Activated CD4-positive, alpha-beta T cell treated with anti-CD3 and anti-CD28 coated beads for 4 hours (primary cell): ENCODE results near the gene LYRM9.
"Not testable (repeated sequence)": the region's sequence is repeated elsewhere in the genome, so short reads cannot be mapped to it uniquely, and the experiment has no call there.

Source experiments
- DNase-seq, 2 donors: peaks; one replicate each; pipeline ENCODE4 v3.0.0-alpha.2; 2020

LYRM9 gene

GRCh38 chr17:27872776-27873175 lies 20.4 kb downstream of the LYRM9 start:
- no peak for DNase-seq

GRCh38 chr17:27871407-27871806 lies 21.8 kb downstream of the LYRM9 start:
- no peak for DNase-seq

- DNase-seq: no peak
Measured at GRCh38 chr17:27870345-27870744, 22.8 kb downstream of the LYRM9 start.

GRCh38 chr17:27868565-27868964 lies 24.6 kb downstream of the LYRM9 start:
- DNase-seq: no peak

GRCh38 chr17:27862840-27863239 lies 30.3 kb downstream of the LYRM9 start:
- DNase-seq: no peak

GRCh38 chr17:27862004-27862403 lies 31.2 kb downstream of the LYRM9 start:
- no peak for DNase-seq

- no peak for DNase-seq
Measured at GRCh38 chr17:27860971-27861664, 32.0 kb downstream of the LYRM9 start.

- no peak for DNase-seq
Measured at GRCh38 chr17:27858621-27859305, 34.4 kb downstream of the LYRM9 start.

- DNase-seq: no peak
Measured at GRCh38 chr17:27856676-27857432, 36.3 kb downstream of the LYRM9 start.

GRCh38 chr17:27855454-27855853 lies 37.7 kb downstream of the LYRM9 start:
- no peak for DNase-seq

- DNase-seq: no peak
Measured at GRCh38 chr17:27854163-27854562, 39.0 kb downstream of the LYRM9 start.

GRCh38 chr17:27853091-27853490 lies 40.1 kb downstream of the LYRM9 start:
- no peak for DNase-seq

- DNase-seq: no peak
Measured at GRCh38 chr17:27849474-27850185, 43.5 kb downstream of the LYRM9 start.

GRCh38 chr17:27848931-27849330 lies 44.2 kb downstream of the LYRM9 start:
- no peak for DNase-seq

GRCh38 chr17:27846808-27847307 lies 46.3 kb downstream of the LYRM9 start:
- DNase-seq: not testable (repeated sequence)

- peak; percentile 2 to 8 for DNase-seq
Measured at GRCh38 chr17:27846042-27846655, 47.0 kb downstream of the LYRM9 start.

GRCh38 chr17:27845264-27846041 lies 47.7 kb downstream of the LYRM9 start:
- no peak for DNase-seq

GRCh38 chr17:27840688-27841087 lies 52.5 kb downstream of the LYRM9 start:
- no peak for DNase-seq

- not testable (repeated sequence) for DNase-seq
Measured at GRCh38 chr17:27840406-27840678, 52.8 kb downstream of the LYRM9 start.

- not testable (repeated sequence) for DNase-seq
Measured at GRCh38 chr17:27839571-27840405, 53.4 kb downstream of the LYRM9 start.

GRCh38 chr17:27838607-27839006 lies 54.6 kb downstream of the LYRM9 start:
- not testable (repeated sequence) for DNase-seq
